Activated T-helper 1 cell treated with anti-CD3 and anti-CD28 coated beads, Interleukin-12 subunit alpha, Interleukin-12 subunit beta, Interleukin-2, Interleukin-4 antibody, amounts not matched to agents 30 ng/mL and 10 ng/mL and 1 ng/mL, durations not matched to agents 14 hours and 24 hours and 36 hours (primary cell): ENCODE data around the gene CYP8B1. TPM values are rescaled to one million over a fixed set of nuclear protein-coding genes. Genes with fewer than 3 reads are reported as not detected.

Experiments used
- DNase-seq: peaks from one replicate; pipeline ENCODE4 v3.0.0; 2021; ENCODE audit warnings: low spot score
- H3K27ac Mint-ChIP-seq: one replicate; pipeline ENCODE4 v1.8.0; 2021; ENCODE audit warnings: mild to moderate bottlenecking, mixed read lengths
- H3K27me3 Mint-ChIP-seq: one replicate; pipeline ENCODE4 v1.8.0; 2022; ENCODE audit warnings: mild to moderate bottlenecking, moderate library complexity, mixed read lengths; ENCODE audit not compliant: insufficient read depth
- H3K36me3 Mint-ChIP-seq: one replicate; pipeline ENCODE4 v1.8.0; 2021; ENCODE audit warnings: low read depth, mixed read lengths
- H3K4me1 Mint-ChIP-seq: one replicate; pipeline ENCODE4 v1.8.0; 2021; ENCODE audit warnings: low read depth, mixed read lengths
- H3K4me3 Mint-ChIP-seq: one replicate; pipeline ENCODE4 v1.8.0; 2021; ENCODE audit warnings: mild to moderate bottlenecking, moderate library complexity, mixed read lengths
- H3K9me3 Mint-ChIP-seq: one replicate; pipeline ENCODE4 v1.8.0; 2021; ENCODE audit warnings: mixed read lengths
- intact Hi-C: fragments of 100-400 bp; cut with micrococcal nuclease; formaldehyde crosslinking; loops from one replicate; pipeline ENCODE4 v1.15.1; 2024
- total RNA-seq: library from RNA; stranded (reverse); gene quantifications from 2 replicates; pipeline ENCODE4 v1.2.3, GENCODE V29; 2022

The CYP8B1 gene, protein sequence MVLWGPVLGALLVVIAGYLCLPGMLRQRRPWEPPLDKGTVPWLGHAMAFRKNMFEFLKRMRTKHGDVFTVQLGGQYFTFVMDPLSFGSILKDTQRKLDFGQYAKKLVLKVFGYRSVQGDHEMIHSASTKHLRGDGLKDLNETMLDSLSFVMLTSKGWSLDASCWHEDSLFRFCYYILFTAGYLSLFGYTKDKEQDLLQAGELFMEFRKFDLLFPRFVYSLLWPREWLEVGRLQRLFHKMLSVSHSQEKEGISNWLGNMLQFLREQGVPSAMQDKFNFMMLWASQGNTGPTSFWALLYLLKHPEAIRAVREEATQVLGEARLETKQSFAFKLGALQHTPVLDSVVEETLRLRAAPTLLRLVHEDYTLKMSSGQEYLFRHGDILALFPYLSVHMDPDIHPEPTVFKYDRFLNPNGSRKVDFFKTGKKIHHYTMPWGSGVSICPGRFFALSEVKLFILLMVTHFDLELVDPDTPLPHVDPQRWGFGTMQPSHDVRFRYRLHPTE
- not detected in 2 replicates for total RNA-seq

DNA sequence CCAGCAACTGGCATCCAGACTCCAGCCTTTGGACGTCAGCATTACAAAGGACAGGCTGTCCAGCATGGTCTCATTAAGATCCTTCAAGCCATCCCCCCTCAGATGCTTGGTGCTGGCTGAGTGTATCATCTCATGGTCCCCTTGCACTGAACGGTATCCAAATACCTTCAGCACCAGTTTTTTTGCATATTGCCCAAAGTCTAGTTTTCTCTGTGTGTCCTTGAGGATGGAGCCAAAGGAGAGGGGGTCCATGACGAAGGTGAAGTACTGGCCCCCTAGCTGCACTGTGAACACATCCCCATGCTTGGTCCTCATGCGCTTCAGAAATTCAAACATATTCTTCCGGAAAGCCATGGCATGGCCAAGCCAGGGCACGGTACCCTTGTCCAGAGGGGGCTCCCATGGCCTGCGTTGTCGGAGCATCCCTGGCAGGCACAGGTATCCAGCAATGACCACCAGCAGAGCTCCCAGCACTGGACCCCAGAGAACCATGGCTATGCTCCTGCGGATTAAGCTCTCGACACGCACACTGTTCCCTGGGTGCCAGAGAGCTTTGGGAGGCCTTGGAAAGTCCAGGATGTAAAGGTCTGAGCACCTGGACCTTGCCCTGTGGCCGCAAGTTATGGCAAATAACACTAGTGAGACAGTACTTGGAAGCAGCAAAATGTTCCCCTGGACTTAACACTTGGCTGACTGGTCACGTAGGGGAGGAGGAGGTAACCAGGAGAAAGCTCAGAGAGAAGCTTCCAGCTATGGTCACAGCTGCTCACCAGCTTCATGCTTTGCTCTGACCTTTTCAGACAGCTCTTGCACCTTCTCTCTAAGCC is at the start of gene CYP8B1:
CYP8B1 (minus strand) TSS at position 555 of the 827 bp plus-strand sequence; CDS start at position 492, 63 bp downstream.
- Mint-ChIP-seq H3K4me1 (no peaks in the 10 kb centered on the region), H3K36me3 (no peaks in the 10 kb centered on the region), H3K27ac (no peak within 1 kb of the TSS), H3K9me3 (no peaks in the 10 kb centered on the region), H3K27me3 (peaks cover 9% of the 10 kb centered on the region), H3K4me3 (no peak within 1 kb of the TSS)
- no peak for DNase-seq
- intact Hi-C loops = no loop called here

- H3K27ac Mint-ChIP-seq = no peak overlapping the region
- no peak overlapping the region for H3K4me3 Mint-ChIP-seq
- H3K36me3 Mint-ChIP-seq = no peaks in the 10 kb centered on the region
- H3K4me1 Mint-ChIP-seq = no peaks in the 10 kb centered on the region
- DNase-seq = no peak
- intact Hi-C loops = no loop called here
- H3K27me3 Mint-ChIP-seq = peaks cover 1% of the 10 kb centered on the region
- H3K9me3 Mint-ChIP-seq = peaks cover 32% of the 10 kb centered on the region
Measured at GRCh38 chr3:42923606-42924005, 47.9 kb upstream of the CYP8B1 start.

- intact Hi-C loops = no loop called here
- no peaks in the 10 kb centered on the region for H3K27me3 Mint-ChIP-seq
- H3K4me1 Mint-ChIP-seq = no peaks in the 10 kb centered on the region
- peaks cover 64% of the 10 kb centered on the region for H3K9me3 Mint-ChIP-seq
- H3K4me3 Mint-ChIP-seq = no peak overlapping the region
- DNase-seq = no peak
- no peak overlapping the region for H3K27ac Mint-ChIP-seq
- peaks cover 3% of the 10 kb centered on the region for H3K36me3 Mint-ChIP-seq
Measured at GRCh38 chr3:42914771-42915515, 39.3 kb upstream of the CYP8B1 start.

GRCh38 chr3:42911551-42911950 is 35.9 kb upstream of the CYP8B1 start:
- Mint-ChIP-seq H3K27ac (no peak overlapping the region), H3K9me3 (peaks cover 47% of the 10 kb centered on the region), H3K36me3 (no peaks in the 10 kb centered on the region), H3K4me3 (no peak overlapping the region), H3K4me1 (no peaks in the 10 kb centered on the region), H3K27me3 (peaks cover 10% of the 10 kb centered on the region)
- intact Hi-C loops = no loop called here
- DNase-seq = no peak

DNA sequence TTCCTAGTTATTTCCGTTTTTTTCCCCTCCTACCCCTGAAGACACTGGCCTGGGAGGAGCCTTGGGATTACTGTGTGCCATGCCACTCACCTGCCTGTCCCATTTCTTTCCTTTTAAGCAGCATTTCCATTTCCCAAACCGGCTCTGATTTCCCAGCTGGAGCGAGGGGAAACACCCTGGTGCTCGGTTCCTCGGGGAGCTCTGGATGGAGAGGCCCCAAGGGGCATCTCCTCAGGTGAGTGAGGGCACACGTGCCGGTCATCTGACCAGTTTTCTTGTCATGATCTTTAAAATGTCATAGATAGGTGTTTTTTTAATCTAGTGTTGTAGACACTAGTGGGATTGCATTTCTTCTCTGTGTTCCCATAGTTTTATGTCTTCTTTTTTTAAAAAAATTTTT is 33.0 kb upstream of the CYP8B1 start:
- DNase-seq = no peak

DNA sequence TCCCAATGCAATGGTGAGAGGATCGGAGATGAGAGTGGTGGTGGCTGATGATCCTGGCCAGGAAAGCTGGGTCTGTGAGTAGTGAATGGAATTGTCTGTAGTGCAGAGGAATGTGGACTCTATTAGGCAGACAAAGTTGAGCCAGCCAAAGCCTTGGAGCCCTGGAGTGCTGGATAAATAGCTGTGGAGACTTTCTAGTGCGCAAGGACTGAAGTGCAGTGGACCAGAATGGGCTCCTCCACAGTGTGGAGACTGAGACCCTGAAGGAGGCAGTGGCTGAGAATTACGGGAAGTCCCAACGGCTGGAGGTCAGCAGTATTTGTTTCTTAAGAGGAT is 31.1 kb upstream of the CYP8B1 start:
- intact Hi-C loops = no loop called here
- H3K9me3 Mint-ChIP-seq = peaks cover 36% of the 10 kb centered on the region
- H3K27ac Mint-ChIP-seq = no peak overlapping the region
- peaks cover 28% of the 10 kb centered on the region for H3K27me3 Mint-ChIP-seq
- DNase-seq = no peak
- no peaks in the 10 kb centered on the region for H3K4me1 Mint-ChIP-seq
- peaks cover 6% of the 10 kb centered on the region for H3K36me3 Mint-ChIP-seq
- H3K4me3 Mint-ChIP-seq = no peak overlapping the region

More for the DNA sequence above, 33.0 kb upstream of the CYP8B1 start:
- peaks cover 36% of the 10 kb centered on the region for H3K9me3 Mint-ChIP-seq
- intact Hi-C loops = no loop called here
- H3K36me3 Mint-ChIP-seq = peaks cover 6% of the 10 kb centered on the region
- peaks cover 28% of the 10 kb centered on the region for H3K27me3 Mint-ChIP-seq
- H3K4me1 Mint-ChIP-seq = no peaks in the 10 kb centered on the region
- H3K27ac Mint-ChIP-seq = no peak overlapping the region
- no peak overlapping the region for H3K4me3 Mint-ChIP-seq

GRCh38 chr3:42906070-42906847 is 30.6 kb upstream of the CYP8B1 start, which contains the start of gene ZNF662:
ZNF662 (plus strand) TSS chr3:42906142; CDS start chr3:42908115, 1,973 bp downstream.
- Mint-ChIP-seq H3K4me1 (no peaks in the 10 kb centered on the region), H3K9me3 (peaks cover 31% of the 10 kb centered on the region), H3K36me3 (peaks cover 6% of the 10 kb centered on the region), H3K27me3 (peaks cover 28% of the 10 kb centered on the region), H3K4me3 (peak within 1 kb of the TSS; percentile 55), H3K27ac (no peak within 1 kb of the TSS)
- no peak for DNase-seq
- intact Hi-C loops = no loop called here

- Mint-ChIP-seq H3K4me1 (no peaks in the 10 kb centered on the region), H3K27ac (no peak overlapping the region), H3K9me3 (peaks cover 28% of the 10 kb centered on the region), H3K36me3 (peaks cover 6% of the 10 kb centered on the region), H3K27me3 (peaks cover 28% of the 10 kb centered on the region), H3K4me3 (peak overlapping the region; percentile 55)
- intact Hi-C loops = no loop called here
- DNase-seq = no peak
Measured at GRCh38 chr3:42905740-42906069, 30.0 kb upstream of the CYP8B1 start.

- intact Hi-C loops = no loop called here
- no peak overlapping the region for H3K27ac Mint-ChIP-seq
- H3K27me3 Mint-ChIP-seq = peaks cover 28% of the 10 kb centered on the region
- H3K4me3 Mint-ChIP-seq = no peak overlapping the region
- H3K36me3 Mint-ChIP-seq = peaks cover 6% of the 10 kb centered on the region
- H3K9me3 Mint-ChIP-seq = peaks cover 23% of the 10 kb centered on the region
- no peaks in the 10 kb centered on the region for H3K4me1 Mint-ChIP-seq
- DNase-seq = no peak
Measured at GRCh38 chr3:42904076-42904475, 28.4 kb upstream of the CYP8B1 start.

- Mint-ChIP-seq H3K9me3 (peaks cover 23% of the 10 kb centered on the region), H3K27ac (no peak overlapping the region), H3K27me3 (peaks cover 25% of the 10 kb centered on the region), H3K36me3 (peaks cover 6% of the 10 kb centered on the region), H3K4me3 (no peak overlapping the region), H3K4me1 (no peaks in the 10 kb centered on the region)
- intact Hi-C loops = no loop called here
- no peak for DNase-seq
Measured at GRCh38 chr3:42902257-42902656, 26.6 kb upstream of the CYP8B1 start.

DNA sequence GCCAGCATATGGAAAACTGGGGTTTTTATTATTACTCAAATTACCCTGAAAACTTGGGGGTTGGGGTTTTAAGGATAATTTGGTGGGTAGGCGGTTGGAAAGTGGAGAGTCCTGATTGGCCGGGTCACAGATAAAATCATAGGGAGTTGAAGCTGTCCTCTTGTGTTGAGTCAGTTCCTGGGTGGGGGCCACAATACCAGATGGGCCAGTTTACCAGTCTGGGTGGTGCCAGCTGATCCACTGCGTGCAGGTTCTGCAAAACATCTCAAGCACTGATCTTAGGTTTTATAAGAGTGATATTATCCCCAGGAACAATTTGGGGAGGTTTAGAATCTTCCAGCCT is 25.4 kb upstream of the CYP8B1 start:
- no peak for DNase-seq
- Mint-ChIP-seq H3K36me3 (peaks cover 6% of the 10 kb centered on the region), H3K27ac (no peak overlapping the region), H3K4me3 (no peak overlapping the region), H3K4me1 (no peaks in the 10 kb centered on the region), H3K9me3 (peaks cover 23% of the 10 kb centered on the region), H3K27me3 (peaks cover 16% of the 10 kb centered on the region)
- intact Hi-C loops = no loop called here
